ENCODE data around the gene GADD45GIP1.
"Not testable (repeated sequence)": the region's sequence is repeated elsewhere in the genome, so short reads cannot be mapped to it uniquely, and the experiment has no call there.

GADD45GIP1 gene

GRCh38 chr19:12957389-12957952 is 448 bp upstream of the GADD45GIP1 start:
- not testable (repeated sequence) for DNase-seq (ENCODE audit: low read depth in 2 of 2)

GRCh38 chr19:12955996-12956395 is 1.0 kb downstream of the GADD45GIP1 start:
- no peak for DNase-seq (ENCODE audit: low read depth in 2 of 2)

DNA sequence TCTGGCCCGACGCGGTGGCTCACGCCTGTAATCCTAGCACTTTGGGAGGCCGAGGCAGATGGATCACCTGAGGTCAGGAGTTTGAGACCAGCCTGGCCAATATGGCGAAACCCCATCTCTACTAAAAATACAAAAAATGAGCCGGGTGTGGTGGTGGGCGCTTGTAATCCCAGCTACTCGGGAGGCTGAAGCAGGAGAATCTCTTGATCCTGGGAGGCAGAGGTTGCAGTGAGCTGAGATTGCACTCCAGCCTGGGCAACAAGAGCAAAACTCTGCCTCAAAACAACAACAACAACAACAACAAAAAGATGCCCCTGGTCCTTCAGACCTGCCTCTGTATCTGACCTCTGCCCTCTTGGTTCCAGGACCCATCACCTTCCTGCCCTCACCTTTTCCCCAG is 1.4 kb downstream of the GADD45GIP1 start:
- not testable (repeated sequence) for DNase-seq (ENCODE audit: low read depth in 2 of 2)

DNA sequence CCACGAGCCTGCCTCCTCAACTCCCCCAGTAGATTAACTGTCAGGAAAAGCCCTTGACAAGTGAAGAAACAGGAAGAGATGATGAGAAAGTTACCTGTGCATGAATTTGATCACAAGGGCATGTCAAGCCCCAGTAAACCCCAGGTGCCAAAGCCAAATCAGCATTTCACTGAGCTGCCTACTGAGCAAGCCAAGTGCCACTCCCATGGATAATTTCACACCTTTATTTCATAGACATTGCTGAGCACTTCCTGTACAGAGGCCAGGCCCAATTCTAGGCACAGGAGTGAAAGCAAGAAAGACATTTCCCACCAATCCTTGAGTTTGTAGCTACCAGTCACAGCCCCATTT is 2.4 kb downstream of the GADD45GIP1 start:
- no peak for DNase-seq (ENCODE audit: low read depth in 2 of 2)

DNA sequence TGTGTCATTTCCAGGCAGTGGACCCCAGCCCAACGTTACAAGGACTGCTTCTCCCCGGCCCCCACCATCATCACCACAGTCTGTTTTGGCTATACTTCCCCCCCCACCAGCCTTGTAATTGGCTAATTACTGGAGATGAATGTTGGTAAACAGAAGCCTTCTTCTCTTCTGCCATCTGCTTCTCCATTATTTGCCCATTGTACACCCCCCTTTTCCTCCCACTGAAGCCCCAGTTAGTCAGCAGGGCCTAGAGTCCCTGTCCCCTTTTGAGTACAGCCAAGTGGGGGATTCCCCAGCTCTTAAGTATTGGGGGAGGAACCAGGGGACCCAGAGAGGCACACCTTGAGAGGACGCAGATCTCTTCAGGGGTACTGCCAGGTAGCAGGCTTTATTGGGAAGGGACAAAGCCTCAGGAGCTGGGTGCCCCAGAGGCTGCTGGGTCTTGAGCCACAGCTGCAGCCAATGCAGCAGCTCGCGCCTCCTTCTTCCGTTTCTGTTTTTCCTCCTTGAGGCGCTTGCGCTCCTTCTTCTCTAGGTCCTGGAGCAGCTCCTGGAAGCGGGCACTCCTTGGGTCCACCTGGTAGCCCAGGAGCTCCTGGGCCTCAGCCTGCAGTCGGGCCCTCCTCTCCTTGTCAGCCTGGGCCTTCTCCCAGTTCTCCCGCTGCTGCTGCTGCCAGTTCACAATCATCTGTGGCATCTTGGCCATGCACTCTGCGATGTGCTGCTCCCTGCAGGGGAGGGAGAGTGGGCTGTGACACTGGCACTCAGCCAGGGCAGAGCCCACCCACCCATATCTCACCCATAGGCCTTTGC is 3.0 kb downstream of the GADD45GIP1 start:
- no peak for DNase-seq (ENCODE audit: low read depth in 2 of 2)

GRCh38 chr19:12953138-12953798 is 3.8 kb downstream of the GADD45GIP1 start:
- DNase-seq (ENCODE audit: low read depth in 2 of 2), result no peak

DNA sequence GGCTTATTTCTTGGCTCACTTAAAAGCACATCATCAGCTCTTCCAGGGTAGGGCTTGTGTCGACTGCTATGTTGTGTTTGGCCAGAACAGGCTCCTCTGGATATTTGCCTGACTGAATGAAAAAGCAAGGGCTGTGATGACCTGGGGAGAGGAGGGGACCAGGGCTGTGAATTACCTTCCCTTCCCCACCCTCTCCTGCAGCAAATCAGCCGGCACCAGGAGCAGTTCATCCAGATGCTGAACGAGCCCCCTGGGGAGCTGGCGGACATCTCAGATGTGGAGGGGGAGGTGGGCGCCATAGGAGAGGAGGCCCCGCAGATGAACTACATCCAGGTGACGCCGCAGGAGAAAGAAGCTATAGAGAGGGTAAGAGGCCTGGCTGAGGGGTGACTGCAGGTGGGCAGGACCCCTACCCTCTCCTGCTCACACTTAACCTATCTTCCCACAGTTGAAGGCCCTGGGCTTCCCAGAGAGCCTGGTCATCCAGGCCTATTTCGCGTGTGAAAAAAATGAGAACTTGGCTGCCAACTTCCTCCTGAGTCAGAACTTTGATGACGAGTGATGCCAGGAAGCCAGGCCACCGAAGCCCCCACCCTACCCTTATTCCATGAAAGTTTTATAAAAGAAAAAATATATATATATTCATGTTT is 4.4 kb downstream of the GADD45GIP1 start:
- no peak for DNase-seq (ENCODE audit: low read depth in 2 of 2)

DNA sequence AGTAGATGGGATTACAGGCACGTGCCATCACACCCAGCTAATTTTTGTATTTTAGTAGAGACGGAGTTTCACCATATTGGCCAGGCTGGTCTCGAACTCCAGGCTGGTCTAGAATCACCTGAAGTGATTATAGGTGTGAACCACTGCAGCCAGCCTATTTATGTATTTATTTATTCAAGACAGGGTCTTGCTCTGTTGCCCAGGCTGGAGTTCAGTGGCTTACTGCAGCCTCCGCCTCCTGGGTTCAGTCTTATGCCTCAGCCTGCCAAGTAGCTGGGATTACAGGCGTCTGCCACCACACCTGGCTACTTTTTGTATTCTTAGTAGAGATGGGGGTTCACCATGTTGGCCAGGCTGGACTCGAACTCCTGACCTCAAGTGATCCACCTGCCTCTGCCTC is 5.0 kb downstream of the GADD45GIP1 start:
- DNase-seq (ENCODE audit: low read depth in 2 of 2), result not testable (repeated sequence)

DNA sequence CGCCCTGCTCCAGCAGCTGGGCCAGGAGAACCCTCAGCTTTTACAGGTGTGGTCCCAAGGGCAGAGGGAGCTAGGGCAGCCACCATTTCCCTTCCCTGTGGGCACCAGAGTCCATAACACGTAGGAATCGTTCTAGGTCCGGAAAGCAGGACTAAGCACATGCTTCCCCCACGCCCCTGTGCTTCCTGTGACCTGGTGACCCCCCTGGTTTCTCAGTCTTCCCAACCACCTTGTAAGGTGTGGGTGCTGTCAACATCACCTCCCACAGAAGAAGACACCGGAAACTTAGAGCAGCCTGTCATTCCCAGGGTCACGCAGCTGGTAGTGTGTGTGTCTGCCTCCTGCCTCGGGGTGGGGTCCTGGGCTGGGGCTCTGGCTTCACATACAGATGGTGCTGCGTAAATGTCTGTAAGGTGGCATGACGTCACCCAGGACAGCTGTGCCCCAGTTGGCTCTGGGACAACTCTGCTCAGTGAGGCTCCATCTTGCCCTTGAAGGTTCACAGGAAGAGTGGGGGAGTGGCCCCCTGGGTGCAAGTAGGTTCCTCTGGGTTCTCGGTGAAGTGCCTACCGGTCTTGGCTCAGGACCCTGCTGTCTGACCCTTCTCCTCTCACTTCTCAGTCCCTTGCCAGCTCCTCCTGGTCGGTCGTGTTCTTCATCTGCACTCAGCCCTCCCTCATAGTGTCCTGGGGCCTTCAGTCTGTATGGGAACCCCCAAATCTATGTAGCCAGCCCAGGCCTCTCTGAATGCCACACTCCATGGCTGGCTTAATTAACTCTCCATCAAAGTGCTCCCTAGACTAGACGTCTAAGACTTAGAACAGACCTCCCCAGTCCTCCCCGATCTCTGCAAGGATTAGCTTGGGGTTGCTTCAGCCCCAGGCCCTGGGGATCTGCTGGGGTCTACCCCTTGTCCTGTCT is 7.4 kb downstream of the GADD45GIP1 start:
- no peak for DNase-seq (ENCODE audit: low read depth in 2 of 2)

- DNase-seq (ENCODE audit: low read depth in 2 of 2), result no peak
These were observed 8.2 kb downstream of the GADD45GIP1 start for GRCh38 chr19:12948612-12949362.

DNA sequence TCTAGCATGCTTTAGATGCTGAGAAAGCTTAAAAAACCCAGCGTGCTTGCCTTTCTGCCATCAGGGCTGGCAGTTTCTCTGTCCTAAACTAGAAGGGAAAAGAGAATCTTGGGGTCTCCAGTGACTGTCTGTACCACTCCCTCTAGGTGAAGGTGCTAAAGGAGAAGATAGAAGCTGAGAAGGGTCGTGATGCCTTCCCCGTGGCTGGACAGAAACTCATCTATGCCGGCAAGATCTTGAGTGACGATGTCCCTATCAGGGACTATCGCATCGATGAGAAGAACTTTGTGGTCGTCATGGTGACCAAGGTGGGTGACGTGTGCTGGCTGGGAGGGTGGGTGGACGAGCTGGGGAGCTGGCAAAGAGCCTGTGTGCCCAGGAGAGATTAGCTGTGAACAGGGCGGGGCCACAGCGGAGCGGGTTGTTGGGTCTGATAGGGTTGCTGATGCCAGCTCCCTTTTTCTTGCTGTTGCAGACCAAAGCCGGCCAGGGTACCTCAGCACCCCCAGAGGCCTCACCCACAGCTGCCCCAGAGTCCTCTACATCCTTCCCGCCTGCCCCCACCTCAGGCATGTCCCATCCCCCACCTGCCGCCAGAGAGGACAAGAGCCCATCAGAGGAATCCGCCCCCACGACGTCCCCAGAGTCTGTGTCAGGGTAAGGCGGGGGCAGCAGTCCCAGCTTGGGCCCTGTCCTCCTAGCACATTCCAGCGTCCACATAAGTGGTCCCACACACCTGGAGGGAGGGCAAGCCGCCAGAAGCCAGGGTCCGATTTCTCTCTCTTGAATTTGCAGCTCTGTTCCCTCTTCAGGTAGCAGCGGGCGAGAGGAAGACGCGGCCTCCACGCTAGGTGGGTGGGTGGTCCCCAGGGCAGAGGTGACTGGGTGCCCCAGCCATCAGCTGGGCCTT is 9.1 kb downstream of the GADD45GIP1 start:
- no peak for DNase-seq (ENCODE audit: low read depth in 2 of 2)

DNA sequence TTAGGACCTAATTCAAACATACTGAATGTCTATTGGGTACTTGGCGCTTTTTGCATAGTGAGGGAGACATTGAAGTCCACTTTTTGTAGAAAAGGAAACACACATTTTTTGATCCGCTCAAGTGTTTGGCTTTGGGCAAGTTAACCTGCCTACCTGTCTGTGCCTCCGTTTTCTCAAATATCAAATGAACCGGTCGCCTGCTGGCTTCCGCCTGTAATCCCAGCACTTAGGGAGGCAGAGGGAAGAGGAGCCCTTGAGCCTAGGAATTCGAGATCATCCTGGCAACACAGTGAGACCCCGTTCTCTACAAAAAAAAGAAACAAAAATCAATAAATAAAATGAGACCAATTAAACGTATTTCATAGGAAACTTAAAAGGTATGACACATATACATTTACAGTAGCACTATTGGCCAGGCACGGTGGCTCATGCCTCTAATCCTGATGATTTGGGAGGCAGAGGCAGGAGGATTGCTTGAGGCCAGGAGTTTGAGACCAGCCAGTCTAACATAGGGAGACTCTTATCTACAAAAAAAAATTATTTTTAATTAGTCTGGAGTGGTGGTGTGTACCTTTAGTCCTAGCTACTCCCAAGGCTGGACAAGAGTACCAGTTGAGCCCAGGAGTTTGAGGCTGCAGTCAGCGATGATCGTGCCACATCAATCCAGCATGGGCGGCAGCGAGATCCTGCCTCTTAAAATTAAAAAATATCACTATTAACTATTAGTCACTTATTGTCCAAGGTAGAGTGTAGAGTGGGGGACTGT is 10.1 kb downstream of the GADD45GIP1 start:
- no peak for DNase-seq (ENCODE audit: low read depth in 2 of 2)

DNA sequence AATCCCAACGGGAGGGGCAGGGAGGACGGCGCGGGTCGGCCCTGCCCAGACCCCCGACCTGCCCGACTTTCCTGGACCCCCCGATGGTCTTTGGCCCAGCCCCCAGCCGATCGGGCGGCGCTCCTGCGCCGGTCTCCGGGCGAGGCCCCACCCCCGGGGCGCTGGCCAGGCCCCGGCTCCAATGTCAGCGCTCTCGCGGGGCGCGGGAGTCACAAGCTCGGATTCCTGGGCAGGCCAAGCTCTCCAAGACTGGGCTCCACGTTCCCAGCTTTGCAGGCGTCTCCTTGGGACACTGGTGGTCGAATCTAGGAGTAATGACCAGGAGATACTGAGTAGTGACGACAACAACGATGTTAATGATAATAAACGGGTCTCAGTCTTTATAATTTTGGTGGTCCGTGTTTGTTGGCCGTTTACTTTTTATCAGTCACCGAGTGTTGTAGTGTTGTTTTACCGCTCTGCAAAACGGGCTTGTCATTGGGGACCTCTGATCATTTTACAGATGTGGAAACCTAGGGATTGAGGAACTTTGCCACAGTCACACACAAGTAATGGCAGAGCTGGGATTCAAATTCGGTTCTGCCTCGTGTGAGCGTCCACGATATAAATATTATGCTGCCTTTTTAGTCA is 10.8 kb downstream of the GADD45GIP1 start:
- DNase-seq (ENCODE audit: low read depth in 2 of 2), result peak; percentile 33 to 35

DNA sequence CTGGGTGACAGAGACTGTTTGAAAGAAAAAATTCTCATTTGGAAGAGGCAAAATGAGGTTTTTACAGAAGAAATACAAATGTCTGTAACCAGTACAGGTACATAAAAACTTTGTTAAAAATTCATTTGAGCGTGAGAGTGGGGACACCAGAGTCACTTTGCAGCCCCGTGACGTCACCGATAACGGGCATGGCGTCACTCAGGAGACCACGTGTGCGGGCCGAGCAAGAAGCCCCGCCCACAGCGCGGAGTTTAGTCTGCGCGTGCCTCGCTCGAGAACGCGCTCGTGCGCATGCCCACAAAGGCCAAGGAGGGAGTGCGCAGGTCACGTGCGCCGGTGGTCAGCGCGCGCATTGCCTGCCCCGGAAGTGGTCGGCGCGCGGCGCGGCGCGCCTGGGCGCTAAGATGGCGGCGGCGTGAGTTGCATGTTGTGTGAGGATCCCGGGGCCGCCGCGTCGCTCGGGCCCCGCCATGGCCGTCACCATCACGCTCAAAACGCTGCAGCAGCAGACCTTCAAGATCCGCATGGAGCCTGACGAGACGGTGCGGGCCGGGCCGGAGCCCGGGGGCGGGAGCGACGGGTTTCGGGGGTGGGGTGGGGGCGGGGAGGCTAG is 11.4 kb downstream of the GADD45GIP1 start, which contains the start of gene RAD23A:
TSS of gene RAD23A (plus strand) at position 384 of the 613 bp plus-strand sequence. CDS start at position 471, 87 bp downstream.
- peak; percentile 95 to 96 for DNase-seq (ENCODE audit: low read depth in 2 of 2)

DNA sequence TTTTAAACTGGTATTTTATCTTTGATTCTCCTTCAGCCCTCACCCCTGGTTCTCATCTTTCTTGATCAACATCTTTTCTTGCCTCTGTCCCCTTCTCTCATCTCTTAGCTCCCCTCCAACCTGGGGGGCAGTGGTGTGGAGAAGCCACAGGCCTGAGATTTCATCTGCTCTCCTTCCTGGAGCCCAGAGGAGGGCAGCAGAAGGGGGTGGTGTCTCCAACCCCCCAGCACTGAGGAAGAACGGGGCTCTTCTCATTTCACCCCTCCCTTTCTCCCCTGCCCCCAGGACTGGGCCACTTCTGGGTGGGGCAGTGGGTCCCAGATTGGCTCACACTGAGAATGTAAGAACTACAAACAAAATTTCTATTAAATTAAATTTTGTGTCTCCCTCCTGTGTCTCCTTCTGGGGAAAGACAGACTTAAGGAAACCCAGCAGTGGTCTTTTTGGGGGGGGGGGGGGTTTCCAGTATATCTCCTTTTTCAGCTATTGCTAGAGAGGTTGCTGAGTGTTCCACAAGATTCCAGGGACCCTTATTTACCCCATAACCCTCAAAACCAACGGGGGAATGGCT is 12.8 kb downstream of the GADD45GIP1 start:
- DNase-seq (ENCODE audit: low read depth in 2 of 2), result no peak

DNA sequence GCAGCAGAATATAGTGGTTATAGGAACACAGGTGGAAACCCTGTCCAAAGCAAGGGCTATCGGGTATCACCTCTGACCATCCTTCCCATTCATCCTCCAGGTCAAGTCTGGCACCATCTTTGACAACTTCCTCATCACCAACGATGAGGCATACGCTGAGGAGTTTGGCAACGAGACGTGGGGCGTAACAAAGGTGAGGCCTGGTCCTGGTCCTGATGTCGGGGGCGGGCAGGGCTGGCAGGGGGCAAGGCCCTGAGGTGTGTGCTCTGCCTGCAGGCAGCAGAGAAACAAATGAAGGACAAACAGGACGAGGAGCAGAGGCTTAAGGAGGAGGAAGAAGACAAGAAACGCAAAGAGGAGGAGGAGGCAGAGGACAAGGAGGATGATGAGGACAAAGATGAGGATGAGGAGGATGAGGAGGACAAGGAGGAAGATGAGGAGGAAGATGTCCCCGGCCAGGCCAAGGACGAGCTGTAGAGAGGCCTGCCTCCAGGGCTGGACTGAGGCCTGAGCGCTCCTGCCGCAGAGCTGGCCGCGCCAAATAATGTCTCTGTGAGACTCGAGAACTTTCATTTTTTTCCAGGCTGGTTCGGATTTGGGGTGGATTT is 13.5 kb downstream of the GADD45GIP1 start:
- DNase-seq (ENCODE audit: low read depth in 2 of 2), result no peak

- no peak for DNase-seq (ENCODE audit: low read depth in 2 of 2)
These were observed 16.1 kb downstream of the GADD45GIP1 start for GRCh38 chr19:12940897-12941296.

All from fibroblast of skin of left biceps (primary cell).